ENCODE measurements around the gene LGALS7.

The LGALS7 gene

GRCh38 chr19:38725469-38726283 lies 47.6 kb downstream of the LGALS7 start:
- no peak for DNase-seq

GRCh38 chr19:38723990-38724854 lies 49.1 kb downstream of the LGALS7 start:
- DNase-seq: no peak

- no peak for DNase-seq
These were observed 49.7 kb downstream of the LGALS7 start for GRCh38 chr19:38723606-38723965.

GRCh38 chr19:38722947-38723605 lies 50.2 kb downstream of the LGALS7 start:
- no peak for DNase-seq

GRCh38 chr19:38721979-38722773 lies 51.1 kb downstream of the LGALS7 start:
- peak; percentile 77 for DNase-seq

- DNase-seq: no peak
These were observed 51.8 kb downstream of the LGALS7 start for GRCh38 chr19:38721496-38721895.

All from right hindlimb (tissue), 1 donor.